Measurements from ENCODE around the gene XPO4.

The XPO4 gene

DNA sequence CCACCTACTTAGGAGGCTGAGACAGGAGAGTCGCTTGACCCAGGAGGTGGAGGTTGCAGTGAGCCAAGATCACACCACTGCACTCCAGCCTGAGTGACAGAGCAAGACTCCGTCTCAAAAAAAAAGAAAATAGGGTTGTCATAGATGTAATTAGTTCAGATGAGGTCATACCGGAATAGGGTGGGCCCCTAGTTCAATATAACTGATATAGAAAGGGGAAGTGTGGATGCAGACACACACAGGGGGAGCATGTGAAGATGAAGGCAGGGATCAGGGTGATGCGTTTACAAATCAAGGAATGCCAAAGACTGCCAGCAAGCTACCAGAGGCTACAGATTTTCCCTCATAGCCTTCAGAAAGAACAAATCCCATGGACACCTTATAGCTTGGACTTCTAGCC is 104.5 kb downstream of the XPO4 start:
- Histone ChIP-seq H3K4me2 (ENCODE audit: low read length) (no peak overlapping the region), H3K79me2 (ENCODE audit: control insufficient read depth, insufficient read depth, low read length, poor library complexity) (no peaks in the 10 kb centered on the region), H3K27ac (ENCODE audit: low read depth, low read length) (no peak overlapping the region), H3K23ac (ENCODE audit: low read length) (no peak overlapping the region), H4K91ac (ENCODE audit: low read depth, low read length) (no peak overlapping the region), H3K14ac (ENCODE audit: low read length) (no peak overlapping the region), H3K9me3 (ENCODE audit: insufficient read depth, low read depth, low read length) (no peaks in the 10 kb centered on the region), H2AFZ (ENCODE audit: insufficient read depth, low read length, poor library complexity) (no peak overlapping the region), H3K18ac (ENCODE audit: low read length) (no peak overlapping the region), H3K4ac (ENCODE audit: low read depth, low read length) (no peak overlapping the region), H3K27me3 (ENCODE audit: insufficient read depth, low read length) (no peaks in the 10 kb centered on the region), H3K4me1 (ENCODE audit: control insufficient read depth in 1 of 2, insufficient read depth in 2 of 2, low read length in 2 of 2) (peaks cover 2 to 3% of the 10 kb centered on the region in 2 experiments), H3K36me3 (ENCODE audit: control insufficient read depth in 1 of 2, insufficient read depth in 2 of 2, low read length in 2 of 2) (peaks cover 10 to 14% of the 10 kb centered on the region in 2 experiments), H2BK12ac (ENCODE audit: low read length) (no peak overlapping the region), H2BK5ac (ENCODE audit: low read depth, low read length, poor library complexity) (no peak overlapping the region), H3K9ac (ENCODE audit: low read length) (no peak overlapping the region), H4K8ac (ENCODE audit: low read depth, low read length) (no peak overlapping the region), H4K12ac (ENCODE audit: low read depth, low read length) (no peak overlapping the region), H2BK120ac (ENCODE audit: insufficient read depth, low read length, poor library complexity) (no peak overlapping the region), H3K4me3 (ENCODE audit: low read depth, low read length) (no peak overlapping the region), H3K79me1 (ENCODE audit: low read length) (no peaks in the 10 kb centered on the region), H2AK5ac (ENCODE audit: low read length) (no peak overlapping the region)
- WGBS (ENCODE audit: extremely low coverage, insufficient coverage, insufficient read length) = no CpG with 5 or more reads among the region's 4 CpGs
- no peak for DNase-seq

DNA sequence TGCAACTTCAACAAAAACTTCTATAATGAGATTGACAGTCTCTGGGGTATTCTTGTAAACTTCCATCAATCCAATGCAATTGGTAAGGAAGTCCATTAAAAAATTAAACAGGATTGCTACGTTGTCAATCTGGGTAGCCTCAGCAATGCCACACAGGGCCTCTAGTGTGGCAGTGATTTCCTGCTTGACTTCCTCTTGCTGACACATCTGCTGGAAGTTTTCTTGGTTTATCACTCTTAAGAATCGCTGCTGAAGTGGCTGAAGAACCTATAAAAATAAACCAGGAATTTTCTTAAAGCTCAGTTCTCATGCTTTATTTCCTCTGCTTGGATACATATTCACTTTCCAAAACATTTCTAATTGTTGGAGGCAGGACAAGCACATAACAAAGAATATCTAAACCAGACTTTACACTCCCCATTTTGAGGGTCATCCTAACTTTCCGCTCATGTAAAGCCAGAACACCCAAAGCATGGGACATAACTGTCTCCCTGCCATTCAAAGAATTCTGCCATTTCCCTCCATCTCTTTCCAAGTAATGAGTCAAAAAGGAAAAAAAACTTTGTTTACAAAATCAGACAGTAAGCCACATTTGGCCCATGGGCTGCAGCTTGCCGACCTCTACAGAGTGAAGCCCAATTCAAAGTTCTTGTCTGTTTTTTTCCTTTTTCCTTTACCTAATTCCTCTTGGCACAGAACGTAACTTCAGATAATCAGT is 105.6 kb downstream of the XPO4 start:
- no peaks in the 10 kb centered on the region for H3K79me1 ChIP-seq (ENCODE audit: low read length)
- H3K27ac ChIP-seq (ENCODE audit: low read depth, low read length) = no peak overlapping the region
- H3K4me1 ChIP-seq (ENCODE audit: control insufficient read depth in 1 of 2, insufficient read depth in 2 of 2, low read length in 2 of 2) = peaks cover 2 to 3% of the 10 kb centered on the region in 2 experiments
- WGBS (ENCODE audit: extremely low coverage, insufficient coverage, insufficient read length) = no CpG with 5 or more reads among the region's 5 CpGs
- H4K12ac ChIP-seq (ENCODE audit: low read depth, low read length) = no peak overlapping the region
- no peak overlapping the region for H3K4ac ChIP-seq (ENCODE audit: low read depth, low read length)
- no peak overlapping the region for H3K14ac ChIP-seq (ENCODE audit: low read length)
- H2AFZ ChIP-seq (ENCODE audit: insufficient read depth, low read length, poor library complexity) = no peak overlapping the region
- H3K18ac ChIP-seq (ENCODE audit: low read length) = no peak overlapping the region
- no peak overlapping the region for H2BK12ac ChIP-seq (ENCODE audit: low read length)
- no peak overlapping the region for H2AK5ac ChIP-seq (ENCODE audit: low read length)
- H2BK120ac ChIP-seq (ENCODE audit: insufficient read depth, low read length, poor library complexity) = no peak overlapping the region
- H4K8ac ChIP-seq (ENCODE audit: low read depth, low read length) = no peak overlapping the region
- no peaks in the 10 kb centered on the region for H3K9me3 ChIP-seq (ENCODE audit: insufficient read depth, low read depth, low read length)
- H3K23ac ChIP-seq (ENCODE audit: low read length) = no peak overlapping the region
- H4K91ac ChIP-seq (ENCODE audit: low read depth, low read length) = no peak overlapping the region
- DNase-seq = no peak
- no peaks in the 10 kb centered on the region for H3K79me2 ChIP-seq (ENCODE audit: control insufficient read depth, insufficient read depth, low read length, poor library complexity)
- no peak overlapping the region for H2BK5ac ChIP-seq (ENCODE audit: low read depth, low read length, poor library complexity)
- H3K36me3 ChIP-seq (ENCODE audit: control insufficient read depth in 1 of 2, insufficient read depth in 2 of 2, low read length in 2 of 2) = peaks cover 8 to 13% of the 10 kb centered on the region in 2 experiments
- H3K9ac ChIP-seq (ENCODE audit: low read length) = no peak overlapping the region
- H3K4me2 ChIP-seq (ENCODE audit: low read length) = no peak overlapping the region
- no peaks in the 10 kb centered on the region for H3K27me3 ChIP-seq (ENCODE audit: insufficient read depth, low read length)
- H3K4me3 ChIP-seq (ENCODE audit: low read depth, low read length) = no peak overlapping the region

DNA sequence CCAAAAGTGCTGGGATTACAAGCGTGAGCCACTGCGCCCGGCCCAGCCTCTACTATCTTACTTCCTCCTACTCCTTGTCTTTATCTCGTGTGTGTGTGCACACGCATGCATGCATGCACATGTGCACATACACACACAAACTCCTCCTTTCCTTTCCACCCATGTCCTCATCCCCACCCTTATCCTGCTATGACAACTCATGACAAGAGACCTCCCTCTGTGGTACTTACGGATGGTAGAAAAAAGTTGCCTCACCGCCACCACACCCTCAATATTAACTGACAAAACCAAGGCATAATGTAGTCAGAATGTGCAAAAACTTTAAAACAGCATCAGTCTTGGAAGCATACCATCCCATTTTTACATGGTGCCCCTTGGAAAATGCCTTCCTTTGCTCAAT is 112.9 kb downstream of the XPO4 start:
- no peak overlapping the region for H3K14ac ChIP-seq (ENCODE audit: low read length)
- no peaks in the 10 kb centered on the region for H3K79me2 ChIP-seq (ENCODE audit: control insufficient read depth, insufficient read depth, low read length, poor library complexity)
- no peak overlapping the region for H2AK5ac ChIP-seq (ENCODE audit: low read length)
- no peak overlapping the region for H4K91ac ChIP-seq (ENCODE audit: low read depth, low read length)
- H3K79me1 ChIP-seq (ENCODE audit: low read length) = no peaks in the 10 kb centered on the region
- H2BK12ac ChIP-seq (ENCODE audit: low read length) = no peak overlapping the region
- H3K4me2 ChIP-seq (ENCODE audit: low read length) = no peak overlapping the region
- H3K18ac ChIP-seq (ENCODE audit: low read length) = no peak overlapping the region
- no peak overlapping the region for H2AFZ ChIP-seq (ENCODE audit: insufficient read depth, low read length, poor library complexity)
- no peak overlapping the region for H3K4ac ChIP-seq (ENCODE audit: low read depth, low read length)
- no CpG with 5 or more reads among the region's 7 CpGs for WGBS (ENCODE audit: extremely low coverage, insufficient coverage, insufficient read length)
- no peak overlapping the region for H3K4me3 ChIP-seq (ENCODE audit: low read depth, low read length)
- no peak for DNase-seq
- no peaks in the 10 kb centered on the region for H3K9me3 ChIP-seq (ENCODE audit: insufficient read depth, low read depth, low read length)
- peaks cover 8 to 15% of the 10 kb centered on the region in 2 experiments for H3K36me3 ChIP-seq (ENCODE audit: control insufficient read depth in 1 of 2, insufficient read depth in 2 of 2, low read length in 2 of 2)
- peaks cover 2 to 3% of the 10 kb centered on the region in 2 experiments for H3K4me1 ChIP-seq (ENCODE audit: control insufficient read depth in 1 of 2, insufficient read depth in 2 of 2, low read length in 2 of 2)
- H2BK5ac ChIP-seq (ENCODE audit: low read depth, low read length, poor library complexity) = no peak overlapping the region
- no peaks in the 10 kb centered on the region for H3K27me3 ChIP-seq (ENCODE audit: insufficient read depth, low read length)
- H2BK120ac ChIP-seq (ENCODE audit: insufficient read depth, low read length, poor library complexity) = no peak overlapping the region
- no peak overlapping the region for H4K12ac ChIP-seq (ENCODE audit: low read depth, low read length)
- no peak overlapping the region for H3K9ac ChIP-seq (ENCODE audit: low read length)
- H3K23ac ChIP-seq (ENCODE audit: low read length) = peak overlapping the region; percentile 37
- H4K8ac ChIP-seq (ENCODE audit: low read depth, low read length) = no peak overlapping the region
- no peak overlapping the region for H3K27ac ChIP-seq (ENCODE audit: low read depth, low read length)

DNA sequence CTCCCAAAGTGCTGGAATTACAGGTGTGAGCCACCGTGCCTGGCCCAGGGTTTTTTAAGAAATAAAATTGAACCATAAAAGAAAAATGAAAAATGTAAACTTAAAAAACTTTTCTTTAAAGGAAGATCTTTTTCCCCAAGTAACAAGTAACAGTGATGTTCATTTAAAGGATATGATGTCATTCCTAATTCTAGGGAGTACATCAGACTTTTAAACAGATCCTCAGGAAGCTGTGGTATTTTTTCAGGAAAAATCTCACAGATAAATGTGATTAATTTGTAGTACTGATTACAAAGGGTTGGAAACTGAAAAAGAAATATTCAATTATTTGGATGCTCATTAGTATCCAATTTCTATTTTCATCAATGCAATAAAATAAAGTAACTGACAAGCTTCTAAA is 114.2 kb downstream of the XPO4 start:
- no peak overlapping the region for H3K4me2 ChIP-seq (ENCODE audit: low read length)
- no peak overlapping the region for H2BK120ac ChIP-seq (ENCODE audit: insufficient read depth, low read length, poor library complexity)
- H4K8ac ChIP-seq (ENCODE audit: low read depth, low read length) = no peak overlapping the region
- no peak overlapping the region for H3K18ac ChIP-seq (ENCODE audit: low read length)
- no peaks in the 10 kb centered on the region for H3K4me1 ChIP-seq (ENCODE audit: control insufficient read depth in 1 of 2, insufficient read depth in 2 of 2, low read length in 2 of 2)
- no peak overlapping the region for H3K4ac ChIP-seq (ENCODE audit: low read depth, low read length)
- peaks cover 8 to 12% of the 10 kb centered on the region in 2 experiments for H3K36me3 ChIP-seq (ENCODE audit: control insufficient read depth in 1 of 2, insufficient read depth in 2 of 2, low read length in 2 of 2)
- no peaks in the 10 kb centered on the region for H3K79me2 ChIP-seq (ENCODE audit: control insufficient read depth, insufficient read depth, low read length, poor library complexity)
- H2AK5ac ChIP-seq (ENCODE audit: low read length) = no peak overlapping the region
- no peaks in the 10 kb centered on the region for H3K79me1 ChIP-seq (ENCODE audit: low read length)
- H3K27ac ChIP-seq (ENCODE audit: low read depth, low read length) = no peak overlapping the region
- H2AFZ ChIP-seq (ENCODE audit: insufficient read depth, low read length, poor library complexity) = no peak overlapping the region
- no peak overlapping the region for H4K12ac ChIP-seq (ENCODE audit: low read depth, low read length)
- no peak overlapping the region for H3K14ac ChIP-seq (ENCODE audit: low read length)
- no peaks in the 10 kb centered on the region for H3K9me3 ChIP-seq (ENCODE audit: insufficient read depth, low read depth, low read length)
- H4K91ac ChIP-seq (ENCODE audit: low read depth, low read length) = no peak overlapping the region
- H3K9ac ChIP-seq (ENCODE audit: low read length) = no peak overlapping the region
- no peak overlapping the region for H3K4me3 ChIP-seq (ENCODE audit: low read depth, low read length)
- no peak overlapping the region for H2BK12ac ChIP-seq (ENCODE audit: low read length)
- H3K23ac ChIP-seq (ENCODE audit: low read length) = no peak overlapping the region
- WGBS (ENCODE audit: extremely low coverage, insufficient coverage, insufficient read length) = no CpG with 5 or more reads among the region's 1 CpG
- H2BK5ac ChIP-seq (ENCODE audit: low read depth, low read length, poor library complexity) = no peak overlapping the region
- no peak for DNase-seq
- H3K27me3 ChIP-seq (ENCODE audit: insufficient read depth, low read length) = no peaks in the 10 kb centered on the region

Measured in trophoblast cell (in vitro differentiated cells and primary cell).